Stimulated activated CD4-positive, alpha-beta T cell treated with anti-CD3 and anti-CD28 coated beads, Interleukin-12 subunit alpha, Interleukin-12 subunit beta, amount 100 ng/mL, for 24 hours (primary cell): ENCODE data around the gene ZNF593OS.

ENCODE experiments used
- DNase-seq, 2 experiments: peaks; one replicate each; pipeline ENCODE4 v3.0.0-alpha.2; 2020; ENCODE audit warnings: low read depth in 2 of 2

The ZNF593OS gene

GRCh38 chr1:26171084-26172072 lies at the start of gene ZNF593OS:
Gene ZNF593OS (minus strand): TSS chr1:26171832. CDS start chr1:26171661, 171 bp downstream.
- no peak for DNase-seq

DNA sequence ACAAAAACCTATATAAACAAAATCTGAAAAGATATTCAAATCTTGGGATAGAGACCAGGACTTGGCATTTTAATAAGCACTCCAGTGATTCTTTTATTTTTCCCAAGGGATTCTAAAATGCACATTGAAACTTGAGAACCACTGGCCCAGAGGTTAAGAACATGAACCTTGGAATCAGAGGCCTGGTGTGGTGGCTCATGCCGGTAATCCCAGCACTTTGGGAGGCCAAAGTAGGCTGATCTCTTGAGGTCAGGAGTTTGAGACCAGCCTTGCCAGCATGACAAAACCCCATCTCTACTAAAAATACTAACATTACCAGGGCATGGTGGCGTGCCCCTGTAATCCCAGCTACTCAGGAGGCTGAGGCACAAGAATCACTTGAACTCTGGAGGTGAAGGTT lies 49.5 kb upstream of the ZNF593OS start:
- DNase-seq = no peak

- DNase-seq = no peak
These were observed 48.7 kb upstream of the ZNF593OS start for GRCh38 chr1:26220199-26220912.

GRCh38 chr1:26218906-26219494 lies 47.4 kb upstream of the ZNF593OS start:
- DNase-seq = no peak

GRCh38 chr1:26215246-26215645 lies 43.6 kb upstream of the ZNF593OS start:
- no peak for DNase-seq

DNA sequence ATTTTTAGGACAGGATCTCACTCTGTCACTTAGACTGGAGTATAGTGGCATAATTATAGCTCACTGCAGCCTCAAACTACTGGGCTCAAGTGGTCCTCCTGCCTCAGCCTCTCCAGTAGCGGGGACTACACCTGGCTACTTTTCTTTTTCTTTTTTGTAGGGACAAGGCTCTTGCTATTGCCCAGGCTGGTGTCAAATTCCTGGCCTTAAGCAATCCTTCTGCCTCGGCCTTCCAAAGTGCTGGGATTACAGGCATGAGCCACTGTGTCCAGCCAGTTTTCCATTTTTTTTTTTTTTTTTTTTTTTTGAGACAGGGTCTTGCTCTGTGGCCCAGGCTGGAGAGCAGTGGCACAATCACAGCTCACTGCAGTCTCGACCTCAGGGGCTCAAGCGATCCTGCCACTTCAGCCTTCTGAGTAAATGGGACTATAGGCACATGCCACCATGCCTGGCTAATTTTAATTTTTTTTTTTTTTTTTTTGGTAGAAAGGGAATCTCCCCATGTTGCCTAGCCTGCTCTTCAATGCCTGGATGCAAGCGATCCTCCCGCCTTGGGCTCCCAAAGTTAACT lies 41.8 kb upstream of the ZNF593OS start:
- DNase-seq = no peak

DNA sequence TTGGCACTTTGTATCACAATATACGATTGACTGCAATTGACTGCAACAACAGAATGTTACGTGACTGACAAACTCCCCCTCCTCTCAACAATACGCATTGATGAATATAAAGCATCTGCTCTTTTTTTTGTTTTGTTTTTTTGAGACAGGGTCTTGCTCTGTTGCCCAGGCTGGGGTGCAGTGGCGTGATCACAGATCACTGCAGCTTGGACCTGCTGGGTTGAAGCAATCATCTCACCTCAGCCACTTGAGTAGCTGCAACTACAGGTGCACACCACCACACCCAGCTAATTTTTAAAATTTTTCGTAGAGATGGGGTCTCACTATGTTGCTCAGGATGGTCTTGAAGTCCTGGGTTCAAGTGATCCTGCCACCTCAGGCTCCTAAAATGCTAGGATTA lies 41.1 kb upstream of the ZNF593OS start:
- DNase-seq = no peak

GRCh38 chr1:26210147-26210870 lies 38.7 kb upstream of the ZNF593OS start:
- DNase-seq = no peak

DNA sequence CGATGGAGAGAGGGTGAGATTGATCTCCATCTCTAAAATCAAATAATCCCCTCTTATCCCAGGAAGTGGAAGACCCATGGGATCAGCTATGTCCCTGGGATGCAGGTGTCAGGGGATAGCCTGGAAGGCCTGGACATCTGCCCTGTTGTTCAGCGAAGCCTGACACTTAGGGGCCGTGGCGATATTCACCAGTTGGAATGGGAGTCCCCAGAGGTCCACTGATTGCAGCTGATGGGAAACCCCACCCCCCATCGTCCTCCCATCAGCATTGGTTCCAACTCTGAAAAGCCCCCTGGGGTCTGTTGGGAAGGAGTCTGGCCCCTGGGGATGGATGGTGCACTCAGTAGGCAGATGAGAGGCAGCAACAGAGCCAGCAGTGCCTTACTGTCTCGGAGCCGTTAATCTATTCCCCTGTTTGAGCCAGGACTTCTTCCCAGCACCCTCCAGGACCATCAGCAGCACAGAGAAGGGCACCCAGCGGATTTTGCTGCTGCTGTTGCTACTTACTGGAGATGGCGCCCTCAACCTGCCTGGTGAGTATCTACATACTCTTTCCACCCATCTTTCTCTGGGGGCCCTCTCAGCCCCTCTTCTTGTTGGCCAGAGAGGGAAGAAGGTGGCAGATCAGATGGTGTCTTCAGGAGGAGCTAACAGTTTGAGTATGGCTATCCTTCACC lies 32.1 kb upstream of the ZNF593OS start:
- DNase-seq = no peak

- DNase-seq = no peak
These were observed 28.8 kb upstream of the ZNF593OS start for GRCh38 chr1:26200413-26200812.

- no peak for DNase-seq
These were observed 26.2 kb upstream of the ZNF593OS start for GRCh38 chr1:26197813-26198212.

DNA sequence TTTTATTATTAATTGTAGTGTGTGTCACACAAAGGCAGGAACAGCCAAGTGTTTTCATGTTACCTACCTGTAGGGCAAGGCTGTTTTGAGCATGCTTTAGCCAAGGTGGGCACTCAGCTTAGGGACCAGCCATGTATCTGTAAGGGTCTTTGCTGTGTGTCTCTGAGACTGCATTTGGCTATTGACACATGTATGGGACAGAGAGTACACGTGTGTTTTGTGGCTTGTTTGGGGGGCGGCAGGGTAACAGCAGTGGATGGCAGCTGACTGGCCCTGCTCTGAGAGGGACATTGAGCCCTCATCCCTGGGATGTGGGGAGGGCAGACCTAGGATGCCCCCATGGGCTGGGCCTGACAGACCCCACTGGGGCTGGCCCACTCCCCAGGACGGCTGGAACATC lies 25.7 kb upstream of the ZNF593OS start:
- DNase-seq = no peak

DNA sequence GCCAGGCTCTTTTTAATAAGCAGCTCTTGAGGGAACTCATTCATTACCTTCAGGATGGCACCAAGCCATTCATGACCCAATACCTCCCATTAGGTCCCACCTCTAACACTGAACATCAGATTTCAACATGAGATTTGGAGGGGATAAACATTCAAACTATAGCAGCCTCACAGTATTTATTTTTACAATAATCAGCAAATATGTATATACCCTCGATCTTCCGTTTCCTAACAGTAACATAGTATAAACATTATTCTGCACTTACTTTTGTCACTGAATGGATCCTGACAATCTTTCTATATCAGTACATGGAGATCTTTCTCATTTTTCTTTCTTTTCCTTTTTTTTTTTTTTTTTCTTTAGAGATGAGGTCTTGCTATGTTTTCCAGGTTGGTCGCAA lies 24.2 kb upstream of the ZNF593OS start:
- DNase-seq = no peak

DNA sequence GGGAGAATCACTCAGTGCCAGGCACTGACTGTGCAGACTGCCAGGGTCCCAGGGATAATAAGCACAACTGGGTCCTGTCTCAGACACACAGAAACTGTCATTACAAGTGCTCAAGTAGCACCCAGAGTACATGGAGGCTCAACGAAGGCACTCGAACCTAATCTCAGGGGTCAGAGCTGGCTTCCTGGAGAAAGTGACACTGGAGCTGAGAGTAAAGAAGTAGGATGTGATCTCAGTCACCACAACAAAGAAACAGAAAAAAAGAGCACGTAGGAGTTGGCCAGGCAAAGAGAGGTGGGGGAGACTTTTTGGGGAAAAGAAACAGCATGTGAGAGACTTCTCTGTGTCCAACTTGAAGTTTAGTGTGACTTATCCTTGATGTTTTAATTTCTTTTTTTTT lies 20.1 kb upstream of the ZNF593OS start:
- DNase-seq = no peak

GRCh38 chr1:26190373-26190987 lies 18.8 kb upstream of the ZNF593OS start, which contains the start of gene CATSPER4:
Gene CATSPER4 (plus strand): TSS chr1:26190602. CDS start chr1:26190628, 26 bp downstream.
- DNase-seq = no peak

GRCh38 chr1:26189751-26190275 lies 18.2 kb upstream of the ZNF593OS start:
- no peak for DNase-seq

DNA sequence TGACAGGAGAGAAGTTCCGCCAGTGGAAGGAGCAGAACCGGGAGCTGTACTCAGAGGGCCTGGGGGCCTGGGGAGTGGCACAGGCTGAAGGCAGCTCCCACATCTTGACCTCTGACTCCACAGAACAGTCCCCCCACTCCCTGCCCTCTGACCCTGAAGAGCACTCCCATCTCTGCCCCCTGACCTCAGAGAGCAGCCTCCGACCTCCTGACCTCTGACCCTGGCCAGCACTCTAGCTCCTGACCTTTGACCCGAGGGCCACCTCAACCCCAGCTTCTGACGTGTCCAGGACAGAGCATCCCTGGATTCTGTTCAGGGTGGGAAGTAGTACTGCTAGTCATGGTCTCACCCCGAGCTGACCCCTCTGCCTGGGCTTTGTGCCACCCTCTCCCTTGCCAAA lies 17.7 kb upstream of the ZNF593OS start:
- no peak for DNase-seq

DNA sequence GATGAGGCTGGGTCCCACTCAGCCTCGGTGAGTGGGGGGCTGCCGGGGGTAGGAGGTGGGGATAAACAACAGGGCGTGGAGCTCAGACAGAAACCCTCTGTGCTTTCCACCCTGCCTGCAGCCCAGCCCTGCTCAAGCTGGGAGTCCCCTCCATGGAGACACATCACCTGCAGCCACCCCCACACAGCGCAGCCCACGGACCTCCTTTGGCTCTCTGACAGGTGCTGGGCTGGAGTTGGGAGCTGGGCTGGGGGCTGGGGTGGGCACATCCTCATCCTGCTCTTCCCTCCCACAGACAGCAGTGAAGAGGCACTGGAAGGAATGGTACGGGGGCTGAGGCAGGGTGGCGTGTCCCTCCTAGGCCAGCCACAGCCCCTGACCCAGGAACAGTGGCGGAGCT lies 16.8 kb upstream of the ZNF593OS start:
- DNase-seq = no peak

- no peak for DNase-seq
These were observed 16.2 kb upstream of the ZNF593OS start for GRCh38 chr1:26187882-26188281.

- DNase-seq = no peak
These were observed 13.3 kb upstream of the ZNF593OS start for GRCh38 chr1:26184883-26185282.
